ENCODE measurements around the gene PPP2R3B.

The PPP2R3B gene

DNA sequence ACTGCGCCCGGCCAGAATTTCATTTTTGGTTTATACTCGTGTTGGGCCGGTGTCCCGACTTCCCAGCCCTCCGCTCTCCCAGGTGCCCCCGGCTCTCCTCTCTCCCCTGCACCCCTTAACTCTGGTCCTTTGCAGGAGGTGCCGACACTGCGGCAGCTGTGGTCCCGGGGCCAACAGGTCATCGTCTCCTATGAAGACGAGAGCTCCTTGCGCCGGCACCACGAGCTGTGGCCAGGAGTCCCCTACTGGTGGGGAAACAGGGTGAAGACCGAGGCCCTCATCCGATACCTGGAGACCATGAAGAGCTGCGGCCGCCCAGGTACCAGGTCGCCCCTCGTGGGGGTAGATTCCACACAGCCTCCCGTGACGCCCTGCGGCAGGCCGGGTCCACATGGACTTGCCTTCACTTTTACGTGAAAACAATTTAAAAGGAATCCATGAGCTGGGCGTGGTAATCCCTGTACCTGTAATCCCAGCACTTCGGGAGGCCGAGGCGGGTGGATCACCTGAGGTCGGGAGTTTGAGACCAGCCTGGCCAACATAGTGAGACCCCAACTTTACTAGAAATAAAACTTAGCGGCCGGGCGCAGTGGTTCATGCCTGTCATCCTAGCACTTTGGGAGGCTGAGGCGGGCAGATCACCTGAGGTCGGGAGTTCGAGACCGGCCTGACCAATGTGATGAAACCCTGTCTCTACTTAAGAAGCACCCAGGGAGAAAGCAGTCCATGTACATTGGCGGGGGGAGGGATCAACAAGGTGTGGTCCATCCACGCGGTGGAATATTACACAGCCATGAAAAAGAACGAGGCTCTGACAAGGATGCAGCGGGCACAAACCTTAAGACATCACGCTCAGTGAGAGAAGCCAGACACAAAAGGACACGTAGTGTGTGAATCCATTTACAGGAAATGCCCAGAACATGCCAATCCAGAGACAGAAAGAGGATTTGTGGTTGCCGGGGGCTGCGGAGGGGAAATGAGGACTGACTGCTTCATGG is 93.5 kb downstream of the PPP2R3B start:
- DNase-seq = no peak

DNA sequence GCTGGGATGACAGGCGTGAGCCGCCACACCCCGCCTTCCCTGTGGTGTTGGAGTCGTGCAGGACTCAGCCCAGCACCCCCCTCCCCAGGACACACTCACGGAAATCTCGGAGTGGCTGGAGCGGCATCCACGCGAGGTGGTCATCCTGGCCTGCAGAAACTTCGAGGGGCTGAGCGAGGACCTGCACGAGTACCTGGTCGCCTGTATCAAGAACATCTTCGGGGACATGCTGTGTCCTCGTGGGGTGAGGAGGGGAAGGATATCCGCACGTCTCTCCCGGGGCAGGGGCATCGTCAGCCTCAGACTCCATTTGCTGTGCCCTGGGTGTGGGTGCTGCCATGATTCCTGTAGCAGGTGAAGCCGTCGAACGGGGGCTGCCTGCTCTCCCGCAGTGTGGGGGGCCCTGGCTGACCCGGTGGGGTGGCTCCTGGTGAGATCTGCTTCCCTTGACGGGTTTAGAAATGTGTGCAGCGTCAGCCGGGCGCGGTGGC is 95.3 kb downstream of the PPP2R3B start:
- no peak for DNase-seq

DNA sequence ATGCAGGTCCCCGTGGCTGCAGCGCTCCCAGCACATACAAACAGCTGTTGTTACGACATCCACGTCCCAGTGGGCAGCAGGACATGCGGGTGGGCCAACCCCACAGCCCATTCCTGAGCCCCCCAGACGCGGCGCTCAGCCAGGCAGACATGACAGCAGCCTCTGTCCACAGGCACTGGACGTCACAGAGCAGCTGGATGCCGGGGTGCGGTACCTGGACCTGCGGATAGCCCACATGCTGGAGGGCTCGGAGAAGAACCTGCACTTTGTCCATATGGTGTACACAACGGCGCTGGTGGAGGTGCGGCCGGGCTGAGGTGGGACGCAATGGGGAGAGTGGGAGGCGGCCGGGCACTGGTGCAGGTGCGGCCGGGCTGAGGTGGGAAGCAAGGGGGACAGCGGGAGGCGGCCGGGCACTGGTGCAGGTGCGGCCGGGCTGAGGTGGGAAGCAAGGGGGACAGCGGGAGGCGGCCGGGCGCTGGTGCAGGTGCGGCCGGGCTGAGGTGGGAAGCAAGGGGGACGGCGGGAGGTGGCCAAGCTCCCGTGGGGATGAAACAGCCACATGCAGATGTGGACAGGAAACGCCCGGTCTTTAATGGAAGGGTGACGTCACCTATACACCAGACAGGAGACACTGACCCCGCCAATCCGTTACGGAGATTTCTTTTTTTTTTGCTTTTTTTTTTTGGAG is 96.1 kb downstream of the PPP2R3B start:
- DNase-seq = no peak

DNA sequence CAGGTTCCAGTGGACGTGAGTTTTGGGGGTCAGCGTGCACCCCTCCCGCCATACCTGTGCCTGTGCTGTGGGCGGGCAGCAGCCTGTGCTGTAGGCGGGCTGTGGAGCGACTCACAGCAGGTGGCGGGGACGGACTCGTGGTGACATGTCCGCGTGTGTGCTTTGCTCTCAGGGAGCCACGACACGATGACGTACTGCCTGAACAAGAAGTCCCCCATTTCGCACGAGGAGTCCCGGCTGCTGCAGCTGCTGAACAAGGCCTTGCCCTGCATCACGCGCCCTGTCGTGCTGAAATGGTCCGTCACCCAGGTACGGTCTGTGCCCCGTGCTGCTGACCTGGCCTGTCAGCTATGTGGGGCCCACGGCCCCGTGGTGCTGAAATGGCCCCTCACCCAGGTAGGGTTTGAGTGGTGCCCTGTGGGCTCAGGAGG is 98.1 kb downstream of the PPP2R3B start:
- no peak for DNase-seq

DNA sequence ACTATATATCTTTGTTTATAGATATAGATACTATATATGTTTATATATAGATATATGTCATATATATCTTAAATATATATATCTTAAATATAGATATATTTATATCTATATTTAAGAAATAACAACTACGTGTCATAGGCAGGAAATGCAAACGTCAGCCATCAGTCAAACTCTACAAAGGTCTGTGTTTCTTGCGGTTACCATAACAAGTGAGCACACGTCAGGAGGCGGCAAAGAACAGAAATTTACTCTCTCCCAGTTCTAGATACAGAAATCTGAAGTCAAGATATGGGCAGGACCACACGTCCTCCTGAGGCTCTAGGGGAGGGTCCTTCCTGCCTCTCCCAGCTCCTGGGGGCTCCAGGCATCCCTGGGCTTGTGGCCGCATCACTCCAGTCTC is 99.0 kb downstream of the PPP2R3B start:
- DNase-seq = peak in 1 of 5 experiments; percentile 50

DNA sequence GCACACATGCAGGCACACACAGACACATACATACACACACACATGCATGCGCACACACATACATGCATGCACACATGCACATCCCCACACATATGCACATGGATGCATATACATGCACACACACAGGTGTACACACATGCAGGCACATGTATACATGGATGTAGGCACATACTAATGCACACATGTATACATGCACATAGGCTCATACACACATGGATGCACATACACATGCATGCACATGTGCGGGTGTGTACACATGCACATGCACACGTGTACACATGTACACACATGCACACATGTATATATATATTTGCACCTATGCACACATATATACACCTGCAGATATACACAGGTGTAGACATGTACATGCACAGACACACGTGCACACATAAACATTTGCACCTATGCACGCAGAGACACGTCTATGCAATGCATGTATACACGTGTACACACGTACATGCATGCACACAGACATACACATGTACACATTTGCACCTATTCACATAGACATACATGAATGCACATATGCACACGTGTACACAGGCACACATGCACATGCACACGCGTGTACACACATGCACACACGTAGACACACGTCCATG is 101.5 kb downstream of the PPP2R3B start:
- no peak for DNase-seq
